SU-DHL-6 (cell line): ENCODE data around the gene ERAL1.

Source experiments
- CTCF ChIP-seq: fragments of 200-600 bp; sonication (generic); IDR thresholded peaks from one replicate; pipeline ENCODE4 v1.5.1; 2017; ENCODE audit warnings: antibody characterized with exemption, mild to moderate bottlenecking, low read length, moderate library complexity; ENCODE audit not compliant: insufficient read depth, poor library complexity, severe bottlenecking
- EZH2phosphoT487 ChIP-seq: fragments of 200-600 bp; sonication (generic), shearing (Covaris generic); conservative IDR thresholded peaks from 2 replicates; pipeline ENCODE4 v1.6.1; 2018; ENCODE audit warnings: mild to moderate bottlenecking, antibody characterized with exemption, low read length, moderate library complexity, mixed read lengths

GRCh38 chr17:28849281-28849680, 5.5 kb upstream of the ERAL1 start:
- no peak for TF ChIP-seq CTCF
- TF ChIP-seq EZH2phosphoT487: no peak
